ENCODE results near the gene MOV10L1.

- TF ChIP-seq CTCF (IDR thresholded peaks at IDR 0.05 in 4 of 5, conservative IDR thresholded peaks at IDR 0.05 in 1 of 5) (no peak), POLR2A (IDR thresholded peaks at IDR 0.05) (no peak)
These were observed 28.9 kb downstream of the MOV10L1 start for GRCh38 chr22:50118557-50119168.

Data from gastrocnemius medialis (tissue), 4 donors.